ENCODE data around the gene VAMP8.

DNA sequence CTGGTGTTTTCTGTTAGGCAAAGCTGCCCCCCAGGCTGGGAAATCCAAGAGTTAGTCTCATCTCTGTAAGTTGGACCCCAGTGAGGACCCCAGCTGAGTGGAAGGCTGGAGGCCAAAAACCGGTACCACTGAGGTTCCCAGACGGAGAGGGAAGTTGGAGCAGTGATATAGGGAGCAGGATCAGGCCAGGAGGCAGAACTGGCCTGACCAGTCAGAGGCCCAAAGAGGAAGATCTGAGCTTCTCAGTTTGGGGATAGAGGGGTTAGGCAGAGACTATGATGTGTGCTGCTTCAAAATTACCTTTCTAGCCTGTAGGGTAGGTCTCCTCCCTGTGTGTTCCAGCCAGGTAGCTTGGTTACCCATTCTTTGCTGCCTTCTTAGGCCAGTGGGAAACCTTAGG lies 13.6 kb downstream of the VAMP8 start:
- TF ChIP-seq EZH2 (IDR thresholded peaks at IDR 0.05; ENCODE audit: borderline replicate concordance, low read depth, low read length, severe bottlenecking) (no peak), FOS (IDR thresholded peaks at IDR 0.05; ENCODE audit: borderline replicate concordance, insufficient read depth, low read length) (no peak), POLR2AphosphoS5 (IDR thresholded peaks at IDR 0.05; ENCODE audit: insufficient read depth, low read depth, low read length) (no peak)
- TF ChIP-seq, protein P1, sequence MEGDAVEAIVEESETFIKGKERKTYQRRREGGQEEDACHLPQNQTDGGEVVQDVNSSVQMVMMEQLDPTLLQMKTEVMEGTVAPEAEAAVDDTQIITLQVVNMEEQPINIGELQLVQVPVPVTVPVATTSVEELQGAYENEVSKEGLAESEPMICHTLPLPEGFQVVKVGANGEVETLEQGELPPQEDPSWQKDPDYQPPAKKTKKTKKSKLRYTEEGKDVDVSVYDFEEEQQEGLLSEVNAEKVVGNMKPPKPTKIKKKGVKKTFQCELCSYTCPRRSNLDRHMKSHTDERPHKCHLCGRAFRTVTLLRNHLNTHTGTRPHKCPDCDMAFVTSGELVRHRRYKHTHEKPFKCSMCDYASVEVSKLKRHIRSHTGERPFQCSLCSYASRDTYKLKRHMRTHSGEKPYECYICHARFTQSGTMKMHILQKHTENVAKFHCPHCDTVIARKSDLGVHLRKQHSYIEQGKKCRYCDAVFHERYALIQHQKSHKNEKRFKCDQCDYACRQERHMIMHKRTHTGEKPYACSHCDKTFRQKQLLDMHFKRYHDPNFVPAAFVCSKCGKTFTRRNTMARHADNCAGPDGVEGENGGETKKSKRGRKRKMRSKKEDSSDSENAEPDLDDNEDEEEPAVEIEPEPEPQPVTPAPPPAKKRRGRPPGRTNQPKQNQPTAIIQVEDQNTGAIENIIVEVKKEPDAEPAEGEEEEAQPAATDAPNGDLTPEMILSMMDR (IDR thresholded peaks at IDR 0.05; ENCODE audit: extremely low read depth in 1 of 2, insufficient read depth in 1 of 2, low read depth in 1 of 2, low read length in 2 of 2): no peak
- TF ChIP-seq, protein P2, sequence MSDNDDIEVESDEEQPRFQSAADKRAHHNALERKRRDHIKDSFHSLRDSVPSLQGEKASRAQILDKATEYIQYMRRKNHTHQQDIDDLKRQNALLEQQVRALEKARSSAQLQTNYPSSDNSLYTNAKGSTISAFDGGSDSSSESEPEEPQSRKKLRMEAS (IDR thresholded peaks at IDR 0.05; ENCODE audit: insufficient read depth, insufficient read length): no peak

All from endothelial cell of umbilical vein (primary cell).